GM23338 (cell line): Measurements from ENCODE around the gene MSH3. TPM values are rescaled to one million over a fixed set of nuclear protein-coding genes. Genes with fewer than 3 reads are reported as not detected.

Experiments used
- ATAC-seq: fragments of 200-7000 bp; cut with Tn5 transposase; 3 replicates; pipeline ENCODE4 v1.9.1; 2020
- DNase-seq: peaks from one replicate; pipeline ENCODE4 v3.0.0-alpha.2; 2015; ENCODE audit warnings: low spot score
- H2AFZ ChIP-seq: fragments of 200-600 bp; sonication (generic); 2 replicates; pipeline ENCODE4 v1.8.0; 2016; ENCODE audit warnings: antibody characterized with exemption, mild to moderate bottlenecking, moderate library complexity
- H3F3A ChIP-seq: fragments of 200-600 bp; sonication (generic); replicated peaks from 2 replicates; pipeline ENCODE4 v1.8.0; 2017; ENCODE audit warnings: antibody characterized with exemption, mixed run types, low read depth
- H3K27ac ChIP-seq: fragments of 200-600 bp; sonication (generic); 2 replicates; pipeline ENCODE4 v1.6.1; 2016; ENCODE audit warnings: low read depth
- H3K27me3 ChIP-seq: fragments of 200-600 bp; sonication (generic); 2 replicates; pipeline ENCODE4 v1.8.0; 2016; ENCODE audit warnings: mild to moderate bottlenecking, mixed run types, moderate library complexity; ENCODE audit not compliant: insufficient read depth
- H3K36me3 ChIP-seq: fragments of 200-600 bp; sonication (generic); 2 replicates; pipeline ENCODE4 v1.8.0; 2016; ENCODE audit warnings: mild to moderate bottlenecking; ENCODE audit not compliant: insufficient read depth
- H3K4me1 ChIP-seq: fragments of 200-600 bp; sonication (generic); 2 replicates; pipeline ENCODE4 v1.8.0; 2016; ENCODE audit warnings: mild to moderate bottlenecking, moderate library complexity; ENCODE audit not compliant: insufficient read depth
- H3K4me2 ChIP-seq: fragments of 200-600 bp; sonication (generic); 2 replicates; pipeline ENCODE4 v1.7.1; 2017; ENCODE audit warnings: mixed run types
- H3K4me3 ChIP-seq: fragments of 200-600 bp; sonication (generic); 2 replicates; pipeline ENCODE4 v1.6.1; 2016; ENCODE audit warnings: mixed run types
- H3K79me2 ChIP-seq: fragments of 200-600 bp; sonication (generic); replicated peaks from 2 replicates; pipeline ENCODE4 v1.8.0; 2017; ENCODE audit warnings: mild to moderate bottlenecking; ENCODE audit not compliant: insufficient read depth
- H3K9me2 ChIP-seq: fragments of 200-600 bp; sonication (generic); 2 replicates; pipeline ENCODE4 v1.8.0; 2017; ENCODE audit not compliant: insufficient read depth
- H4K20me1 ChIP-seq: fragments of 200-600 bp; sonication (generic); replicated peaks from 2 replicates; pipeline ENCODE4 v1.8.0; 2017; ENCODE audit warnings: mild to moderate bottlenecking; ENCODE audit not compliant: insufficient read depth
- H3K27ac Mint-ChIP-seq: 2 replicates; pipeline ENCODE4 v1.8.0; 2020; ENCODE audit warnings: inconsistent platforms, mild to moderate bottlenecking, moderate library complexity, mixed read lengths
- H3K27me3 Mint-ChIP-seq: 3 replicates; pipeline ENCODE4 v1.8.0; 2022; ENCODE audit warnings: low read depth, mild to moderate bottlenecking, moderate library complexity, mixed read lengths, inconsistent platforms; ENCODE audit not compliant: insufficient read depth, poor library complexity
- H3K36me3 Mint-ChIP-seq: 3 replicates; pipeline ENCODE4 v1.8.0; 2021; ENCODE audit warnings: low read depth, mild to moderate bottlenecking, inconsistent platforms, moderate library complexity, mixed read lengths
- H3K4me1 Mint-ChIP-seq: 3 replicates; pipeline ENCODE4 v1.8.0; 2020; ENCODE audit warnings: mild to moderate bottlenecking, inconsistent platforms, mixed read lengths
- H3K4me3 Mint-ChIP-seq: 3 replicates; pipeline ENCODE4 v1.8.0; 2021; ENCODE audit warnings: moderate library complexity, mild to moderate bottlenecking, inconsistent platforms, mixed read lengths
- H3K9me3 Mint-ChIP-seq: 3 replicates; pipeline ENCODE4 v1.8.0; 2020; ENCODE audit warnings: moderate library complexity, mild to moderate bottlenecking, inconsistent platforms, mixed read lengths
- CREB1 ChIP-seq: fragments of 250-450 bp; sonication (Bioruptor Pico); IDR thresholded peaks from 2 replicates; pipeline ENCODE4 v1.5.0; 2020; ENCODE audit warnings: low read depth, mild to moderate bottlenecking, moderate library complexity
- CTCF ChIP-seq, 2 experiments: fragments of 200-600 bp in 1 of 2; sonication (generic) in 1 of 2; conservative IDR thresholded peaks; 2 replicates each; pipeline versions ENCODE4 v1.5.1 to v1.6.1; 2016 to 2017; ENCODE audit warnings: antibody characterized with exemption in 2 of 2, low read depth in 2 of 2, mild to moderate bottlenecking in 2 of 2, moderate library complexity in 1 of 2
- JUNB ChIP-seq: IDR thresholded peaks from one replicate; pipeline ENCODE4 v1.6.1; 2016; ENCODE audit warnings: antibody characterized with exemption; ENCODE audit not compliant: unreplicated experiment
- NANOG ChIP-seq: IDR thresholded peaks from 2 replicates; pipeline ENCODE4 v1.6.1; 2016; ENCODE audit warnings: antibody characterized with exemption, borderline replicate concordance
- STAT1 ChIP-seq: IDR thresholded peaks from one replicate; pipeline ENCODE4 v1.6.1; 2016; ENCODE audit warnings: antibody characterized with exemption; ENCODE audit not compliant: unreplicated experiment
- ZNF114 ChIP-seq: fragments of 250-450 bp; sonication (Bioruptor Pico); IDR thresholded peaks from 2 replicates; pipeline ENCODE4 v1.5.0; 2020; ENCODE audit warnings: mild to moderate bottlenecking, moderate library complexity
- ZNF331 ChIP-seq: fragments of 250-450 bp; sonication (Bioruptor Pico); IDR thresholded peaks from 2 replicates; pipeline ENCODE4 v1.5.0; 2020; ENCODE audit warnings: low read depth, mild to moderate bottlenecking, moderate library complexity
- polyA plus RNA-seq: library from polyadenylated mRNA; unstranded; fragments of >200 nt; fragmentation: Nextera tagmentation; extraction: Ambion mirVana; gene quantifications from 2 replicates; pipeline ENCODE4 v1.2.1, GENCODE V29; 2016
- total RNA-seq: library from RNA; depleted of rRNA; stranded (reverse); fragments of >200 nt; shearing (Covaris generic); gene quantifications from 2 replicates; pipeline ENCODE4 v1.2.3, GENCODE V29; 2014
- TF ChIP-seq, protein P1 (sequence below): IDR thresholded peaks from 2 replicates; pipeline ENCODE4 v1.6.1; 2016; ENCODE audit warnings: antibody characterized with exemption
- TF ChIP-seq, protein P2 (sequence below): IDR thresholded peaks from one replicate; pipeline ENCODE4 v1.6.1; 2018; ENCODE audit warnings: antibody characterized with exemption; ENCODE audit not compliant: unreplicated experiment

MSH3 gene
- total and polyA plus RNA-seq, 2 experiments from 2014 or later = 13.3 to 16.6 TPM

DNA sequence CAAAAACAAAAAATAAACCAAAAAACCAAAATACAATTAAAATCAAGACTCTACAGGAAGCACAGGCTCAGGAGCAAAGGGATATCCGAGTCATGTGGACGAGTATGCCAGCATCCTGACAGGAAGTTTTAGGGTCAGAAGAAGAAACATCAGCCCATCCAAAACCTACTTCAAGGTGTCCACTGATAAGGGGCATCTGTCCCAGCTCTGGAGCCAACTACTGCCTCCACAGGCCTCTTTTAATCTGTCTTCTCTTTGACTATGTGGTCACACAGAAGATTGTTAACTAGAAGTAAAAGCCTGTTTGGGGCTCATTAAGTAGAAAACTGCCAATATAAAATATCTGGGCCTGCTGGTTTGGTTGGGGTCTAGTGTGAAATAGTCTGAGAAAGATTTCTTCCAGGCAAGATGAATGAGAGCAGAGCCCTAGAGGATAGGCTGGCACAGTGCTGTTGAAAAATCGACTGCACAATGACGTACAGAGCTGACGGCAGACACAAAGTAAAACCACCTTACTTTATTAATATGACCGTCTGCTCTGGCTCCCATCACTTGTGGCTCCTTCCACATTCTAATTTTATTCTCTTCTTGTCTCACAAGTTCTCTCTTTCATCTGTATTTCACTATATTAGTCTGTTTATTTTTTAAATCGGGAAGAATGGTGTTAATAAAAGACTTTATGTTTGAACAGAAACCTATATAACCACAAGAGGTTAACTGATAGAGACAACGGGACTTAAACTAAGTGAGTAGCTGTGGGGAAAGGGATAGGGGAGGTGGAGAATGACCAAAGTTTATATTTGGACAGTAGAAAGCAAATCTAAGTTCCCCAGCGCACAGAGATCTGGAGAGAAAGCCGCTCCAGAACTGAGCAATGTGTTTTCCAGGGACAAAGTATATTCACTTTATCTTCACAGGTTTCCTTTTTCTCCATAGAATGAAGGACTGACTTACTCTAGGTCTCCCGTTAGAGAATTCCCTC lies 22.9 kb upstream of the MSH3 start:
- Mint-ChIP-seq H3K9me3 (no peaks in the 10 kb centered on the region), H3K36me3 (peaks cover 64% of the 10 kb centered on the region), H3K27me3 (no peaks in the 10 kb centered on the region), H3K4me3 (no peak overlapping the region), H3K4me1 (no peaks in the 10 kb centered on the region), H3K27ac (no peak overlapping the region)
- ATAC-seq (no peak), DNase-seq (no peak)
- Histone ChIP-seq H3K79me2 (no peaks in the 10 kb centered on the region), H3K9me2 (no peaks in the 10 kb centered on the region), H3K27ac (0 out of 2 replicates have a peak overlapping the region, but pooled peaks have one; percentile 19), H3K4me2 (no peak overlapping the region), H3K4me1 (no peaks in the 10 kb centered on the region), H3F3A (no peaks in the 10 kb centered on the region), H3K4me3 (no peak overlapping the region), H2AFZ (no peak overlapping the region), H4K20me1 (no peaks in the 10 kb centered on the region), H3K27me3 (no peaks in the 10 kb centered on the region), H3K36me3 (peaks cover 19% of the 10 kb centered on the region)
- TF ChIP-seq, protein P1, sequence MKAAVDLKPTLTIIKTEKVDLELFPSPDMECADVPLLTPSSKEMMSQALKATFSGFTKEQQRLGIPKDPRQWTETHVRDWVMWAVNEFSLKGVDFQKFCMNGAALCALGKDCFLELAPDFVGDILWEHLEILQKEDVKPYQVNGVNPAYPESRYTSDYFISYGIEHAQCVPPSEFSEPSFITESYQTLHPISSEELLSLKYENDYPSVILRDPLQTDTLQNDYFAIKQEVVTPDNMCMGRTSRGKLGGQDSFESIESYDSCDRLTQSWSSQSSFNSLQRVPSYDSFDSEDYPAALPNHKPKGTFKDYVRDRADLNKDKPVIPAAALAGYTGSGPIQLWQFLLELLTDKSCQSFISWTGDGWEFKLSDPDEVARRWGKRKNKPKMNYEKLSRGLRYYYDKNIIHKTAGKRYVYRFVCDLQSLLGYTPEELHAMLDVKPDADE = no peak
- TF ChIP-seq STAT1 = no peak
- TF ChIP-seq ZNF331 = no peak
- TF ChIP-seq CTCF (conservative IDR thresholded peaks at IDR 0.05; ENCODE audit: low read depth in 2 of 2) = no peak
- TF ChIP-seq CREB1 (CRISPR knock-in tag) = no peak
- TF ChIP-seq, protein P2, sequence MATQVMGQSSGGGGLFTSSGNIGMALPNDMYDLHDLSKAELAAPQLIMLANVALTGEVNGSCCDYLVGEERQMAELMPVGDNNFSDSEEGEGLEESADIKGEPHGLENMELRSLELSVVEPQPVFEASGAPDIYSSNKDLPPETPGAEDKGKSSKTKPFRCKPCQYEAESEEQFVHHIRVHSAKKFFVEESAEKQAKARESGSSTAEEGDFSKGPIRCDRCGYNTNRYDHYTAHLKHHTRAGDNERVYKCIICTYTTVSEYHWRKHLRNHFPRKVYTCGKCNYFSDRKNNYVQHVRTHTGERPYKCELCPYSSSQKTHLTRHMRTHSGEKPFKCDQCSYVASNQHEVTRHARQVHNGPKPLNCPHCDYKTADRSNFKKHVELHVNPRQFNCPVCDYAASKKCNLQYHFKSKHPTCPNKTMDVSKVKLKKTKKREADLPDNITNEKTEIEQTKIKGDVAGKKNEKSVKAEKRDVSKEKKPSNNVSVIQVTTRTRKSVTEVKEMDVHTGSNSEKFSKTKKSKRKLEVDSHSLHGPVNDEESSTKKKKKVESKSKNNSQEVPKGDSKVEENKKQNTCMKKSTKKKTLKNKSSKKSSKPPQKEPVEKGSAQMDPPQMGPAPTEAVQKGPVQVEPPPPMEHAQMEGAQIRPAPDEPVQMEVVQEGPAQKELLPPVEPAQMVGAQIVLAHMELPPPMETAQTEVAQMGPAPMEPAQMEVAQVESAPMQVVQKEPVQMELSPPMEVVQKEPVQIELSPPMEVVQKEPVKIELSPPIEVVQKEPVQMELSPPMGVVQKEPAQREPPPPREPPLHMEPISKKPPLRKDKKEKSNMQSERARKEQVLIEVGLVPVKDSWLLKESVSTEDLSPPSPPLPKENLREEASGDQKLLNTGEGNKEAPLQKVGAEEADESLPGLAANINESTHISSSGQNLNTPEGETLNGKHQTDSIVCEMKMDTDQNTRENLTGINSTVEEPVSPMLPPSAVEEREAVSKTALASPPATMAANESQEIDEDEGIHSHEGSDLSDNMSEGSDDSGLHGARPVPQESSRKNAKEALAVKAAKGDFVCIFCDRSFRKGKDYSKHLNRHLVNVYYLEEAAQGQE = no peak
- no peak for TF ChIP-seq JUNB
- no peak for TF ChIP-seq ZNF114 (CRISPR knock-in tag)
- no peak for TF ChIP-seq NANOG
